Activated CD8-positive, alpha-beta memory T cell treated with anti-CD3 and anti-CD28 coated beads, Interleukin-2, amount 50 U/mL, for 24 hours (primary cell): Measurements from ENCODE around the gene RNF208.
A peak's percentile ranks its signal among the peaks of the same experiment; 100 is the strongest.

Experiments used
- DNase-seq: peaks from one replicate; pipeline ENCODE4 v3.0.0-alpha.2; 2020; ENCODE audit errors: extremely low read depth

Gene RNF208

DNA sequence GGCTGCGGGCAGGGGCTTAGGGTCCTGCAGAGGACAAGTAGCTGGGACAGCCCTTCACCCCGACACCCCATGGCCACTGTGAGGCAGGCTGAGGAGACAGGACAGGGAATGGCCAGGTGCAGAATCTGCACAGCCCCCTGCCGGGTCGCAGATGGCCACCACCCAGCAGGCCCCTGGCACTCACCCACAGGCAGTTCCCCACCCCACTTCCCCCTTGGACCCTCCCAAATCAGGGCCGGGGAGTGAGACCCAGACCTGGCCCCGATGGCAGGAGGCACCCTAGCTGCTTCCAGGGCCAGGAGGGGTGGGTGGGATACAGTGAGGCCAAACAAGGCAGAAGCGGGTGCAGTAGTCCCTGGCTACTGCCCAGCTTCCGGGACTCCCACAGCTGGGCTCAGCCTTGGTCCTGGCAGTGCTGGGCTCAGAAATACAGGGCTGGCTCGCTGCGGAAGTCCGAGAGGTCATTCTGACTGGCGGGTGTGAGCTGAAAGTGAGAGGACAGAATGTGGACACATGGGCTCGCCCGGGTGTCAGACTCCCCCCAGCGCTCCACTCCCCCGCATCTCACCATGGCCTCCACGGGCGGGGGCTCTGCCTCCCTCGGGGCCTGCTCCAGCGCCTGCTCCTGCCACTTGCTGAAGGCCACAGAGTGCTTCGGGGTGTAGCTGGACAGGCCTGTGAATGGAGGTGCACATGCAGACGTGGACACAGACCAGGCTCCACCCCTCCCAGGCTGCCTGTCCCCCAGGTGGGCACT, 30.2 kb downstream of the RNF208 start:
- DNase-seq: no peak

DNA sequence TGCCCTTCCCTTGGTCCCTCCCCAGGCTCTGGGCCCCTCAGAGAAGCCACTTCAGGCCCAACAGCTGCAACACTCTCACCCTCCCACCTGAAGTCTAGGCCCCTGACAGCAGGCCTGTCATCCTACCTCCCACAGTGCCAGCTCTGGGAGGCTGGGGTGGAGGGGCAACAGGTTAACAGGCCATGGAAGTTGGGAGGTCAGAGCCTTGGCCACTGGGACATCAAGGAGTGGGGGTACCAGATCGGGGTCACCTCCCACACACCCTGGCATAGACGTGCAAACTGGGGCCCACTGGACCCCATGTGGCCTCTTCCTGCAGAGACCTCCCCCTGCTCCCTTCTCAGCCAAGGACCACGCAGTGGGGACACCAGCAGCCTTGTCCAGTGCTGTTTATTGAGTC, 30.8 kb downstream of the RNF208 start:
- DNase-seq: no peak

DNA sequence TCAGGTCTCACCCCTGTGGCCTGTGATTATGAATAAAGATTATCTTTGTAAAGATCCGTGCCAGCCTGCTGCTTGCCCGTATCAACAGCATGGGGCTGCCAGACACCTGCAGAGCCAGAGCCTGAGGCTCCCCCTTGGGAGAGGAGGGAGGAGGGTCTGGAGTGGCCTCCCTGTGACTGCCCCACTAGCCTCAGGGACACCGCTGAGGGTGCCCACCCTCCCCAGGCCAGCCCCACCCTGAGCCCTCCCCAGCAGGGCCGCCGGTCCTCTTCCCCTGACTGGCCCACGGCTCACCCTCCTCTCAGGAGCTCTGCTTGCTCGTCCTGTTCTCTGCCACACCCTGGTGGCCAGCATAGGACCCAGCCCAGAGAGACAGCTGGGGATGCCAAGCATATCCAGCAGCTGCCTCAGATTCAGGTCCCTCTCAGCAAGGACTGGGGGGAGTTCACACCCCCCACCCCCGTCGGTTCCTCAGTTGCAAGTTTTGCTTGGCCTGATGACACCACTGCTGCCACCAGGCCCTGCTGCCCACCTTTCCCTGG, 31.7 kb downstream of the RNF208 start:
- no peak for DNase-seq

DNA sequence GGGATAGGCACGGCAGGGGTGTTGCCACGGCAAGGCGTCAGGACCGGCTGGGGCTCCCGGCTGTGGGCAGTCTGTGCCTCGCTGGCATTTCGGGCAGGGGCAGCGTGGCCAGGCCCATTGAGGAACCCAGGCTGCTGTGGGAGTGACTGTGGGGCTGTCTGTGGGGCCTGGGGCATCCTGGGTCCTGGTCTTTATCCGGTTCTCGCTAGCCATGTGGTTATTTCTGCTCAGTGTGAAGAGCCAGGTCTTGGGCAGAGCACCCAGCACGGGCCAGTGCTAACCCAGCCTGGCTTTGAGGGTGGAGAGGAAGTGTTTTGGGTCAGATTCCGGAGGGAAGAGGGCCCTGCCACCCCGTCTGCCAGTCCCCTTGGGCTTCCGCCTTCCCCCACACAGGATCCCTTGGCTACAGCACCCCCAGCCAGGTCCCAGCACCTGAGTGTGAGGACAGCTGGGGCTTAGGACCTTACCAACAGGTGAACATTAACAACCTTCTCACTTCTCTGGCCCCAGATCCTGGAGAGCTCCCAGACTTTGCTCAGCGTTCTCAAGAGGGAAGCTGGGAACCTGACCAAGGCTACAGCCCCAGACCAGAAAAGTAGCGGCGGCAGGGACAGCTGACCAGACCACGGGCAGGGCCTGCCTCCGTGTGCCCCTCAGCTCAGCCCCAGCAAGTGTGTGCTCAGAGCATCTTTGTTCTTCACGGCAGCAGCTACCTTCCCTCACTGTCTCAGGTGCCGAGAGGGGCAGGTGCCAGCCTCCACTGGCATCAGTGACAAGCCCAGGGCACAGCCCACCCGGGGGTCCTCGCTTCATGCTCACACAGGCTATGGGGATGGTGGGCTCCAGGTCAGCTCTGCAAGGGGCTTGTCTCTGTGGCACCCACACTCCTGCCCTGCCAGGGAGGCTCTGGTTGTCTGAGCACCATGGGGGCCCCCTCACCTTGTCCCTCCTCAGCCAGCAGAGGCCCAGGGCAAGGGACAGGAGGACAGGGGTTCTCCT, 32.4 kb downstream of the RNF208 start:
- no peak for DNase-seq

DNA sequence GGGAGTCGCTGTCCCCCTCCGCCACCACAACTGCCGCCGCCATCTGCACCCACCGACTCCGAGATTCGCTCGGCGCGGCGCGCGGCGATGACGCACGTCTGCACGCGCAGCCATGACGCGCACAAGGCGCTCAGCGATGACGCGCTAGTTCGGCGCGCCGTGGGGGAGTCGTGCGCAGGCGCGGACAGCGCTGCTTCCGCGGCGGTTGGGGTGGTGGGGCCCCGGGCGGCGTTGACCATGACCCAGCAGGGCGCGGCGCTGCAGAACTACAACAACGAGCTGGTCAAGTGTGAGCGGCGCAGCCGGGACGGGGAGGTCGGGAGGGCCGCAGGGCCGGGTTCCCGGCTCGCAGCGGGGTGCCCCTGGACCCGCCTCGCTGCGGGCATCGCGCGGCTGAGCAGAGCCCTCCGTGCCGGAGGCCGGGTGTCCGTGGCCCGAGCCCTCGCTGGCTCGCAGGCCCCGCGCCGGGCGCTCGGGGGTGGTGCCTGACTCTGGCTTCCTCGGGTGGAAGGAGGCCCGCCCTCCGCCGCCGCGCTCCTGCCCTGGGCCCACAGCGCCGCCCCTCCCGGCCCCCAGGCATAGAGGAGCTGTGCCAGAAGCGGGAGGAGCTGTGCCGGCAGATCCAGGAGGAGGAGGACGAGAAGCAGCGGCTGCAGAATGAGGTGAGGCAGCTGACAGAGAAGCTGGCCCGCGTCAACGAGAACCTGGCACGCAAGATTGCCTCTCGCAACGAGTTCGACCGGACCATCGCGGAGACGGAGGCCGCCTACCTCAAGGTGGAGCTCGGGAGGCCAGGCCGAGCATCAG, 33.3 kb downstream of the RNF208 start, which contains the start of the genes ANAPC2 and SSNA1:
ANAPC2 (minus strand) TSS at position 71 of the 807 bp plus-strand sequence; CDS start at position 43, 28 bp downstream.
SSNA1 (plus strand) TSS at position 187 of the 807 bp plus-strand sequence; CDS start at position 238, 51 bp downstream.
- peak; percentile 82 for DNase-seq

DNA sequence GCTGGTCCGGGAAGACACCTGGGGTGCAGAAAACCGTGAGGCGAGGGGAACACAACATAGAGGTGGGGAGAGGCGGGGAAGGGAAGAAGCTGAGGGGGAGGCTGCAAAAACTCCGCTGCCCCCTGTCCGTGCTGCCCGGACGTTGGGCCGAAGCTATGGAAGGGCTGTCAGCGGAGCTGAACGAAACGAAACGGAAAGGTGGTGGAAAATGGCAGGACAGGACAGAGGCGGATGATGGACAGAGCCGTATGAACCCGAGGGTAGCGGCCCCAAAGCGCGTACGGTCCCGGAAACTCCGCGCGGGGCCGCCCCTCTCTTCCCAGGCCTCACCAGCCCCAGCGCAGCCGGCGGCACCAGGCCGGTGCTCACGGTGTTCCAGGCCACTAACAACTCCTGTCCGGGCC, 34.0 kb downstream of the RNF208 start:
- no peak for DNase-seq

DNA sequence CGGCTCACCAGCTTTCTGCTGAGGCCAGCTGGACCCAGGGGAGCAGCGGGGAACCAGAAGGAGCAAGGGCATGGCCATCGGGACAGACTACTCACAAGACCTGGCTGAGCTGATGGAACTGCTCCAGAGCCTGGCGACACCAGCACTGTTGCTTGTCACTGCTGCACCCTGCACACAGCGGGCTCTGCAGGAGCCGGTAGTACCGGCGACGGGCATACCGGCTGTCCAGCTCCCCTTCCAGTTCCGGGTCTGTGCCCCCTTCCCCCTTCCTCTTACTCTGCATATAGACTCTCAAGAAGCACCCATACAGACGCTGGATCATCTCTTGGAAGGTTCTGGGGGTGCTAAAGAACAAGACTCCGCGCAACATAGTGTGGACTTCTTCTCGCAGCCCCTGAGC, 34.7 kb downstream of the RNF208 start:
- no peak for DNase-seq

DNA sequence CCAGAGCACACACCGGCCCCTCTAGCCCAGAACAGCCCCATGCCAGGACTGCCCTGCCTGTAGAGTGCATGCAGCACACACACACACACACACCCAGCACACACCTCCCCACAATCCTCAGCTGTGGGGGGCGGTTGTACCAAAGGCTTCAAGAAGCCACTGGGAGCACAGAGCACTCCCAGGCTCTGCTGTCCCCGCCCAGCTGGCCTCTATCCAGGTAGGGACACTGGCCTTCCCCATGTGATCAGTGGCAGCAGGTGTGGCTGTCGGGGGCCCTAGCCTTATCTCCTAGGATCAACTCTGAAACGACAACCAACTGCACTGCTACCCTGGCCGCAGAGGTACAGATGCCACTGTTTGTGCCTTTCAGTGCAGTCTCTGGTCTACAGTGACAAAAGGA, 35.7 kb downstream of the RNF208 start:
- no peak for DNase-seq

DNA sequence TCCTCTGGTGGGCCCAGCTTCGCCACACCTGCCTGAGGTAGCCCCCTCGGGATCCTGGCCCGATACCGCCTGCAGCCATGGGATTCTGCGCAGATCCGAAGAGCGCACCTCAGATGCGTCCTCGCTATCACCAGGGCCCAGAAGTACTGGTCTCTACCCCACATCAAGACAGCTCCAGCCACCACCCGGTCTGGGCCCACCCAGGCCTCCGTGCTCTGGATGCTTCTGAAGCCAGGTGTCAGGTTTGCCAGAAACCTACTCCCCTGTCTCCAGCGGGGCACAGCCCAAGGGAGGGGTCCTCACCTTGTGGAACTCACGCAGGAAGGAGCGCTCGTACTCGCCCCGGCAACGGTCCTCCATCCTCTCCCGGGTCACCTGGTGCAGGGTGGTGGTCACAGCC, 36.1 kb downstream of the RNF208 start:
- no peak for DNase-seq

DNA sequence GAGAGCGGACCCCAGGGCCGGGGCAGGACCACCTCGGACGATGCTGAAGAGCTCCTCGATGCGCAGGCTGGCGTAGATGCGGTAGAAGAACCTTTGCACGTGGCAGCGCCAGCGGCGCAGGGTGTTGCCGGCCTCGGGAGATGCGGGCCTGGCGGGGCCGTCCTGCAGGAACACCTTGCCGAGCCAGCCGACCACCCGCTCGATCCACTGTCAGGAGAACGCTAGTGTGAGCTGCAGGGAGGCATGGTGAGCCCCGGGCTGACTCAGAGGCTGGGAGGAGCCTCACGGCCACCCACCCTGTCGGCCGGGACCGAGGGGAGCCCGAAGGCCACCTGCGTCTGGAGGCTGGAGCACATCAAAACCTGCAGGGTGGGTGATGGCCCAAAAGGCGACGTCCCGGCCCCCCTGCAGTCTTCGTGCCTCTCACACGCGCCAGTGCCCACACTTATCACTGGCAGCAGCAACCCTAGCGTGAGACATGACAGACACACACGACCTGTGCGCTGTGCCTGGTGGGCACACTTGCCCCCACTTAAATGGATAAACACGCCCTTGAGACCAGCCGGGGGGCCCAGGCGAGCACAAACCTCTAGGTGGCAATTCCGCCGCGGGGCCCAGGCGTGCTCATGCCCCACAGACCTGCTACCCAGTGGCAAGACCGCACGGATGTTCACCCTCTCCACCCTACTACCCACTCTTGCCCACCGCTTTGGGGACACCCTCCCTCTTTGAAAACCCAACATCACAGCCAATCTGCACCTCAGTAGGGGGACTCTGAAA, 37.0 kb downstream of the RNF208 start:
- no peak for DNase-seq

DNA sequence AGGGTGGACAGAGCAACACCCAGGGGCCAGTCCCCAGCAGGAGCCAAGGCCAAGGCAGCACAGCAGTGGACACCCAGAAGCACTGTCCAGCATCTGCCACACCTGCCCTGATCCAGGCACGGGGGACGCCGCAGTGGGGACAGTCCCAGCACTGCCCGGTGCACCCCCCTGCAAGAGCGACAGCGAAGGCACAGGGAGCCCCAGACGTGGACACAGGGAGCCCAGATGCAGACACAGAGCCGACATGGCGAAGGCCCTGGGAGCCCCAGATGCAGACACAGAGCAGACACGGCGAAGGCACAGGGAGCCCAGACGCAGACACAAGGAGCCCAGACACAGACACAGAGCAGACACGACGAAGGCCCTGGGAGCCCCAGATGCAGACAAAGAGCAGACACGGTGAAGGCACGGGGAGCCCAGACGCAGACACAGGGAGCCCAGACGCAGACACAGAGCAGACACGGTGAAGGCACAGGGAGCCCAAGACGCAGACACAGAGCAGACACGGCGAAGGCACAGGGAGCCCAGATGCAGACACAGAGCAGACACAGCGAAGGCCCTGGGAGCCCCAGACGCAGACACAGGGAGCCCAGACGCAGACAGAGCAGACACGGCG, 38.0 kb downstream of the RNF208 start:
- no peak for DNase-seq

DNA sequence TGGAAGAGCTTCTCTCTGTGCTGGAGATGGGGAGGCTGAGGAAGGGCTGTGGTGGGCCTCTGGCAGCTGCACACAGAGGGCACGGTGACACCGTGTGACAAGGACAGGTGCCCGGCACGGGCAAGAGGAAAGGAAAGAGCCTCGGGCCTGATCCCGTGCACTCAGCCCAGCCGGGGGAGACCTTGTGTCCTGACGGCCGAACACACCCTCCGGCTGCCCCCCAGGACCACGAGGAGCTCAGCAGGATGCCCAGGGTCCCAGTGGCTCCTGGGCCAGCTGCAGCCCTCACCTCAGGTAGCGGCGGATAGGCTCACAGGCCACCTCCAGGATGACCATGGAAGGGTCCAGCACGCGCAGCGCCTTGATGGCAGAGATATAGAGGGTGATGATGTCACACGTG, 39.2 kb downstream of the RNF208 start:
- no peak for DNase-seq

DNA sequence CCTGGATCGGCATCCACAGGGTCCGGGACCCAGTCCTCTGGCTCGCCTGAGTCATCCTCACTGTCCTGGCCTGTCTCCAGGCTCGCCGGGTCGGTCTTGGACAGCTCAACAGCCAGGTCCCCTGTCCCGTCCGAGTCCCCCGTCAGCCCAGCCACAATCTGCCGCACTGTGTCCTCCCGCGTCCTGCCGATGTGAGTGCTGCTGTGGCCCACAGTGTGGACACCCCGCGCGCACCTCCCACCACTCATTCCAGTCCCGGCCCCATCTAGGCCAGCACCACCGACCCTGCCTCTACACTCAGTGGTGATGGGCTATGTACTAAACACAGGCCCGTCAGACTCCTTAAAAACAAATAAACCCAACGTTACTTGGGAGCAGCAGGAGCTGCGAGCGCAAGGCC, 40.4 kb downstream of the RNF208 start:
- DNase-seq: no peak

DNA sequence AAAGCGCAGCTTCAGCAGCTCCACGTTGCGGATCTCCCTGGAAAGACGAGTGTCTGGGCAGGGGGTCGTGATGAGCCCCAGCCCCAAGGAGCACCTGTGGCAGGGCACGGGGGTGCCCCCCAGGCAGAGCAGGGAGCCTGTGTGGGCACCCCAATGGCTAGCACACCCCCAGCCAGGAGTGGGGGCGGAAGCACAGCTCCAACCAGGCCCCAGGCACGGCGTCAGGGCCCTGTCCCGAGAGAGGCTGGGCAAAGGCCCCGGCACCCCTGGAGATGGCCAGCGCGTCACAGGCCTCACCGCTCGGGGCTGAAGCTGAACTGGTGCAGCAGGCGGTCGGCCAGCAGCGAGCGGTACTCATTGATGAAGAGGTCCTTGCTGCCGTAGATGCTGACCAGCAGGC, 41.5 kb downstream of the RNF208 start:
- DNase-seq: no peak

DNA sequence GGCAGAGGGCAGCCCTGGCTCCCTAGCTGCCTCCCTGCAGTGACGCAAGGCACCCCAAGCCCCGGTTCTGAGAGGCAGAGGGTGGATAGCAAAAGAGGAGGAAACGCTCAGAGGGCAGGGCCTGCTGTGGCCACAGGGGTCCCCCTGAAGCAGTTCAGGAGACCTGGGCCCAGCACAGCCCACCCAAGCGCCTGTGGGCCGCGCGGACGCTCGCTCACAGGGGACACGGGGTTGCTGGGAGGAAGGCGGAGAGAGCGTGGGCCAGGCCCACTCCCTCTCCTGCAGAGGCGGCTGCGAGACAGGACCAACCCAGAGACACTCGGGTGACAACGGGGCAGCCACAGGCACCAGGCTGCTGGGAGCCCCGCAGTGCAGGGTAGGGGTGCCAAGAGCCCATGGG, 42.3 kb downstream of the RNF208 start:
- no peak for DNase-seq

DNA sequence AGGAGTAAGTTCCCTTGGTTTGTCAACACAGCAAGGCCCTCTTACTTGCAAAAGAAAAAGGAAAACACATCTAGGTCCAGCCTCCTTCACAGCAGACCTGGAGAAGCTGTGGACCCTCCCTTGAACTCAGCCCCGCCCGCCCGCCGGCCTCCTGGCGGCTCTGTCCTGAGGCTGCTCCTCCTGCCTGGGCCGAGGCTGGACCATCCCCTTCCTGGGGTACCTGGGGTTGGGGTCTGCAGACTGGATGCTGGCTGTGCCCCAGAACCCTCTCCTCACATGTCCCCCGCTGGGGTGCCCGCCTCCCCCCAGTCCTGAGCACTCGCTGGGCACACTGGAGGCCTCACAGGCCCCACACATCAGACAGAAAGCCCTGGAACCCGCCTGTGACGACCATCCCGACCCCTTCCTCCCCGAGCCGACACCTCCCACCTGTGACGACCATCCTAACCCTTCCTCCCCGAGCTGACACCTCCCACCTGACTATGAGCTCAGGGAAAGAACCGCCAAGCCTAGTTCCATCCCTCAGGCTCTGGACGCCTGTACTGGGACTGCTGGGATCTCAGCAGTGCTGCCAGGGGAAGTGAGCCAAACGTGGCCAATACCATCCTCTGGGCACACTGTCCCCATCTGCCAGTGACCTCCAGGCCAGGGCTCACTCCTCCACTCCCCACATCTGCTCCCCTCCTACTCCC, 43.0 kb downstream of the RNF208 start:
- DNase-seq: no peak

DNA sequence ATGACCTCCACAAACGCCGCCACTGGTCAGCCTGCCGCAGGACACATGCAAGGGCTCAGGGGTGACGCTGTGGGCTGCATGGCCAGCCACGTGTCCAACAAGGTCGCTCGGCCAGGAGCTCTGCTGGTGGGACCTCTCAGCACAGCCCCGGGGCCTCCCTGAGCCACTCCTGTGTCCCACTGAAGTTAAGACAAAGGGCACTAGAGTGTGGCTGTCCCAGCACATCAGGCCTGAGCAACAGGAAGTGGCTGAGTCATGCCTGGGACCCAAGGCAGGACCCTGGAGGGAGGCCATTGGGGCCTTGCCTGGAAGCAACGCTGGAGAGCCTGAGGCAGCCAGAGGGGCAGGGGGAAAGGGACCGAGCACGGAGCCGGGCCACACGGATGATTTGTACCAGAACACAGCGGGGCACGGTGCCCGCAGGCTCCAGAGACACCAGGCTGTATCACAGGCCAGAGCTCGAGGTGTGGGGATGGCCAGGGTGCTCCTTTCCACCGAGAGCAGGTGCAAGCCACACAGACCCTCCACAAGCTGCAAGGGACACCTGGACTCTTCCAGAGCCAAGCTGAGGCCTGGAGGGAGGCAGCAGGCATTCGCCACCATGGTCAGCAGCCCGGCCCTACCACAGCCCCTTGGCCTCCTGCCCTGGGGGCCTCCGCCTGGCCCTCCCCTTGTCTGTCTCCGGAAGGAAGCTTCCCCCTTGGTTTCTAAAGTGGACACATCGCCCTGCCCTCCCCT, 43.7 kb downstream of the RNF208 start:
- no peak for DNase-seq

DNA sequence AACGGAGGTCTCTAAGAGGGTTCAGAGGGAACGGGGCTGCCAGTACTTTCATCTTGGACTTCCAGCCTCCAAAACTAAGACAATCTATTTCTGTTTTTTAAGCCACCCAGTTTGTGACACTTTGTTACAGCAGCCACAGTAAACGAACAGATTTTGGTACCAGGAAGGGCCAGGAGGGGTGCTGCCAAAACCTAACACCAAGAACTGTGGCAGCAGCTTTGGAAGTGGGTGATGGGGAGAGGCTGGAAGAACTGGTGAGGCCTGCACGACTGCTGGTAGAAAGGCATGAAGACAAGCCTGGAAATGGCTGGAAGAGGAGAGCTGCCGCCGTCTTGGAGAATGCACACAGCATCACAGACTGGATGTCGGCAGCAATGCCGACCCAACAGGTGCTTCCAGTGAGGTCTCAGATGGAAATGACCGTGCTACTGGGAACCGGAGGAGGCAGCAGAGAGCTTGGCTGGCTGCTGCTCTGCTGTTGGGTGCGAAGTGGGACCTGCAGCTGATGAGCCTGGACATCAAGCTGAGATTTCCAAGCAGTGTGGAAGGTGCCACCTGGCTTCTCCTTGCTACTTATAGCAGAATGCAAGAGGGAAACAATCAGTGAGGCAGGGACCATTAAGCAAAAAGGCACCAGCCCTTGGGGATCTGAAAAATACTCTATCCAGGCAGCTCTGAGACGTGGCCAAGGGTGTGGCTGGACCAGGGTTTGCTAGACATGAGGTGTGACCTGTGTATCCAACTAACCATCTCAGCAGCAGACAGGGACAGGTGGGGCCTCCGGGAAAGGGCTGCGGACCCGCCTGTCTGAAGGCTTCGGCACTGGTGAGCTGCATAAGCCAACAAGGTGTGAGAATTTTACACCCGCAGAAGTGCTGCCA, 45.5 kb downstream of the RNF208 start:
- DNase-seq: no peak
